Lower leg skin (tissue), 3 donors: Measurements from ENCODE around the gene SARM1.

Experiments
- CTCF ChIP-seq, 3 donors: fragments of 450-650 bp; IDR thresholded peaks; one replicate each; pipeline ENCODE4 v1.5.1; 2016; ENCODE audit warnings: antibody characterized with exemption in 3 of 3, mild to moderate bottlenecking in 3 of 3, moderate library complexity in 2 of 3
- POLR2A ChIP-seq, 2 donors: fragments of 450-650 bp; IDR thresholded peaks; one replicate each; pipeline ENCODE4 v1.6.1; 2016 to 2017; ENCODE audit warnings: antibody characterized with exemption in 2 of 2, mild to moderate bottlenecking in 1 of 2, moderate library complexity in 1 of 2

GRCh38 chr17:28357901-28358197 lies 13.6 kb upstream of the SARM1 start:
- TF ChIP-seq CTCF (IDR thresholded peaks at IDR 0.05) (no peak), POLR2A (IDR thresholded peaks at IDR 0.05) (no peak)
